ENCODE results near the gene ZBTB26.

Gene ZBTB26

GRCh38 chr9:122948313-122948712 is 17.0 kb upstream of the ZBTB26 start:
- peak overlapping the region; percentile 12 for H3K27ac ChIP-seq (ENCODE audit: poor library complexity, severe bottlenecking)
- no peak for DNase-seq (ENCODE audit: low spot score)
- no peaks in the 10 kb centered on the region for H3K27me3 ChIP-seq (ENCODE audit: insufficient read depth, poor library complexity, severe bottlenecking)
- ATAC-seq (ENCODE audit: low read depth), result no peak
- H3K4me3 ChIP-seq (ENCODE audit: severe bottlenecking), result no peak overlapping the region
- no peaks in the 10 kb centered on the region for H3K9me3 ChIP-seq (ENCODE audit: severe bottlenecking)
- TF ChIP-seq, protein P1, sequence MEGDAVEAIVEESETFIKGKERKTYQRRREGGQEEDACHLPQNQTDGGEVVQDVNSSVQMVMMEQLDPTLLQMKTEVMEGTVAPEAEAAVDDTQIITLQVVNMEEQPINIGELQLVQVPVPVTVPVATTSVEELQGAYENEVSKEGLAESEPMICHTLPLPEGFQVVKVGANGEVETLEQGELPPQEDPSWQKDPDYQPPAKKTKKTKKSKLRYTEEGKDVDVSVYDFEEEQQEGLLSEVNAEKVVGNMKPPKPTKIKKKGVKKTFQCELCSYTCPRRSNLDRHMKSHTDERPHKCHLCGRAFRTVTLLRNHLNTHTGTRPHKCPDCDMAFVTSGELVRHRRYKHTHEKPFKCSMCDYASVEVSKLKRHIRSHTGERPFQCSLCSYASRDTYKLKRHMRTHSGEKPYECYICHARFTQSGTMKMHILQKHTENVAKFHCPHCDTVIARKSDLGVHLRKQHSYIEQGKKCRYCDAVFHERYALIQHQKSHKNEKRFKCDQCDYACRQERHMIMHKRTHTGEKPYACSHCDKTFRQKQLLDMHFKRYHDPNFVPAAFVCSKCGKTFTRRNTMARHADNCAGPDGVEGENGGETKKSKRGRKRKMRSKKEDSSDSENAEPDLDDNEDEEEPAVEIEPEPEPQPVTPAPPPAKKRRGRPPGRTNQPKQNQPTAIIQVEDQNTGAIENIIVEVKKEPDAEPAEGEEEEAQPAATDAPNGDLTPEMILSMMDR (IDR thresholded peaks at IDR 0.05; ENCODE audit: poor library complexity, severe bottlenecking), result no peak
- H3K4me1 ChIP-seq (ENCODE audit: insufficient read depth, poor library complexity, severe bottlenecking), result peaks cover 24% of the 10 kb centered on the region
- H3K36me3 ChIP-seq (ENCODE audit: low read depth), result peaks cover 10% of the 10 kb centered on the region; the same call in 1 of the 2 replicates

GRCh38 chr9:122946461-122947005 is 15.2 kb upstream of the ZBTB26 start:
- Histone ChIP-seq H3K36me3 (ENCODE audit: low read depth) (peaks cover 7% of the 10 kb centered on the region; the same call in 1 of the 2 replicates), H3K4me1 (ENCODE audit: insufficient read depth, poor library complexity, severe bottlenecking) (peaks cover 23% of the 10 kb centered on the region), H3K27me3 (ENCODE audit: insufficient read depth, poor library complexity, severe bottlenecking) (no peaks in the 10 kb centered on the region), H3K27ac (ENCODE audit: poor library complexity, severe bottlenecking) (peak overlapping the region; percentile 12), H3K9me3 (ENCODE audit: severe bottlenecking) (no peaks in the 10 kb centered on the region), H3K4me3 (ENCODE audit: severe bottlenecking) (no peak overlapping the region)
- TF ChIP-seq, protein P1 (IDR thresholded peaks at IDR 0.05; ENCODE audit: poor library complexity, severe bottlenecking), result no peak
- DNase-seq (ENCODE audit: low spot score) (no peak), ATAC-seq (ENCODE audit: low read depth) (no peak)

GRCh38 chr9:122944960-122945888 is 13.9 kb upstream of the ZBTB26 start:
- H3K27ac ChIP-seq (ENCODE audit: poor library complexity, severe bottlenecking), result peak overlapping the region; percentile 12
- ATAC-seq (ENCODE audit: low read depth) (no peak), DNase-seq (ENCODE audit: low spot score) (no peak)
- TF ChIP-seq, protein P1 (IDR thresholded peaks at IDR 0.05; ENCODE audit: poor library complexity, severe bottlenecking), result no peak
- H3K36me3 ChIP-seq (ENCODE audit: low read depth), result peaks cover 7% of the 10 kb centered on the region
- H3K27me3 ChIP-seq (ENCODE audit: insufficient read depth, poor library complexity, severe bottlenecking), result no peaks in the 10 kb centered on the region
- H3K4me3 ChIP-seq (ENCODE audit: severe bottlenecking), result no peak overlapping the region
- H3K4me1 ChIP-seq (ENCODE audit: insufficient read depth, poor library complexity, severe bottlenecking), result peaks cover 23% of the 10 kb centered on the region
- no peaks in the 10 kb centered on the region for H3K9me3 ChIP-seq (ENCODE audit: severe bottlenecking)

- H3K4me3 ChIP-seq (ENCODE audit: severe bottlenecking), result peak overlapping the region; percentile 92
- ATAC-seq (ENCODE audit: low read depth), result peak; percentile 6; the same call in 2 of the 3 replicates
- H3K4me1 ChIP-seq (ENCODE audit: insufficient read depth, poor library complexity, severe bottlenecking), result peaks cover 12% of the 10 kb centered on the region
- H3K27me3 ChIP-seq (ENCODE audit: insufficient read depth, poor library complexity, severe bottlenecking), result no peaks in the 10 kb centered on the region
- TF ChIP-seq, protein P1 (IDR thresholded peaks at IDR 0.05; ENCODE audit: poor library complexity, severe bottlenecking), result no peak
- no peaks in the 10 kb centered on the region for H3K9me3 ChIP-seq (ENCODE audit: severe bottlenecking)
- peak overlapping the region; percentile 56 for H3K27ac ChIP-seq (ENCODE audit: poor library complexity, severe bottlenecking)
- DNase-seq (ENCODE audit: low spot score), result no peak
- H3K36me3 ChIP-seq (ENCODE audit: low read depth), result peaks cover 25% of the 10 kb centered on the region
Observed at GRCh38 chr9:122941582-122942234, 10.4 kb upstream of the ZBTB26 start.
